HG02763 (cell line): ENCODE data around the gene SLC35F4.
"Not testable (repeated sequence)": the region's sequence is repeated elsewhere in the genome, so short reads cannot be mapped to it uniquely, and the experiment has no call there.

Experiments used
- ATAC-seq: cut with Tn5 transposase; IDR thresholded peaks from one replicate; pipeline ENCODE4 v1.9.1; 2021; ENCODE audit warnings: mild to moderate bottlenecking, moderate library complexity; ENCODE audit not compliant: unreplicated experiment

SLC35F4 gene

DNA sequence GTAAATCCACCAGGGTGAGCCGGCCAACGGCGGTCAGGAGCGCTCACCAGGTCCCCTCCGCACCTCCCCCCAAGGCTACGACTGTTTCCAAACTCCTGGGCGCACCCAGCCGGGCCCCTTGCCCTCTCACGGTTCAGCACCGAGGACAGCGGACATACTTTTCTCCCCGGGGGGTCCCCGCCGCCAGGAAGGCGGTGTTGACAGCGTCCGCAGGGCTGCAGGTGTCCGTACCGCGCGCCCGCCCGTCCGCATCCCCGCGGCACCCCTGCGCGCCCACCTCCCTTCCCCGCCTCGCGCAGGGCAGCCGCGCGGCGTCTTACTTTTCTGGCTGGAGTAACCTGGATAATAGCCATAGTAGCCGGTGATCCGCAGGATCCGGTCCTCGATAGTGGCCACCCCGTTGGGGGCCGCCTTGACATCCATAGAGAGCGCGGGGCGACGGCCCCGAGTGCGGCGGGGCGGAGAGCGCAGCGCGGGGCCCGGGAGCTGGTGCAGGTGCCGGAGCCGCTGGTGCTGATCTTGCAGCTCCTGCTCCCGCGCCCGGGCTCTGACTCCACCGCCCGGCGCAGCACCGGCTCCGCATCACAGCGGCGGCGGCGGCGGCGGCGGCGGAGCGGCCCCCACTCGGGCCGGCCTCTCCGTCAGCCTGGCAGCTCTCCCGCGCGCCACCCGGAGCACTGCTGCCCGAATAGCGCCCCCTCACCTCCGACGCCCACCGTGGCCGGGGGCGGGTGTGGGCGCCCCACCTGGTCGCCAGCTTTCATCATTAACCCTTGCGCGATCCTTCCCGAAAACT is at the start of gene SLC35F4:
Gene SLC35F4, minus strand, starts transcription at position 690 of the 796 bp plus-strand sequence.
- ATAC-seq = no peak

DNA sequence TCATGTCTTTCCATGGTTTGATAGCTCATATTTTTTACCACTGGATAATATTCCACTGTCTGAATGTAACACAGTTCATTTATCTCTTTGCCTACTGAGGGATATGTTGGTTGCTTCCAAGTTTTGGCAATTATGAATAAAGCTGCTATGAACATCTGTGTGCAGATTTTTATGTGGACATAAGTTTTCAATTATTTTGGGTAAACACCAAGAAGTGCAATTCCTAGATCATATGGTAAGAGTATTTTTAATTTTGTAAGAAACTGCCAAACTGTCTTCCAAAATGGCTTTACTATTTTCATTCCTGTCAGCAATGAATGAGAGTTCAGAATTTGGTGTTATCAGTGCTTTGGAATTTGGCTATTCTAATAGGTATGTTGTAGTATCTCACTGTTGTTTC is 43.7 kb upstream of the SLC35F4 start:
- ATAC-seq = no peak

DNA sequence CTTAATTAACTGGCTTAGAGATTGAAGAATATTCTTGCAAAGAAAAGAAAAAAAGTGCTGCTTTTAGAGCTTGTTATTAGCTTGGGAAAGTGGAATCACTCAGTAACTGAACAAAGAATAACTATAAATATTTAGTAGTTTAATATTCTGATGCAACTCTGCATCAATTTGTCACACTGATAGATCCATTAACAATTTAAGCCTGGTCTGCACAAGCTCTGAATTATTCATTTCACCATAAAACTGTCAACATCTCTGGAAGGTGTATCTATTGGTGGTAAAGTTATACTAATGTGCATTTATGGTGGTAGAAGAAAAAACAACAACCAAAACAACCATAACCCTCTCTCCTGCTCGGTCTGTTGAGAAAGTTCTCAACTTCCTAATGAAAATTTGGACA is 38.1 kb upstream of the SLC35F4 start:
- no peak for ATAC-seq

DNA sequence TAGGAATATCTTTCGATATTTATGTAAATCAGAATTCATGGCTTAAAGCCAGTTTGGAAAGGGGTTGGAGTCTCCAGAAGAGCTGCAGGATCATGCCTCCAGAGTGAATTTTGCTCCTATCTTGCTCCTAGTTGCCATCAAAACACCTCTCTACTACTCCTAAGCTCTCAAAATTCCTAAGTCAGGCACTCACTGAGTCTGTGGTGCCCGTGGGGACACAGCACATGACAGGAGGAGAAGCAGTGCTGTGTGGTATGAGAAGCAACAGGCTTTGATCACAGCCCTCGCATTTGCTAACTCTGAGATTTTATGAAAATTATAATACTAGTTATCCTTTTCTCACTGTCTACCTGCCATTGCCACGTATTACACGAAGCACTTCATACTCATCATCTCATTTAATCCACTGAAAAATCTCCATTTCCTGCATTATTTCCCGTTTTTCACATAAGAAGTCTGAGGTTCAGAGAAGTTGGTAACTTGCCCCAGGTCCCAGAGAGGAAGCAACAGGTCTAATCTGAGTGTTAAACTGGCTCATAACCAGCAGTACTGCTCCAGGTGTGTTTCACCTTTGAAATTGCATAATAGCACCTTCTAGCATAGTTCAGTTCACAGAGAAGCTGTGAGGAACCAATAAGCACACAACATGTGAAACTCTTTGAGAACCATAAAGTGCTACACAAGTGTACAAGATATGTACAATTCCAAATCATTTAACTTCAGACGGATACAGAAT is 33.1 kb upstream of the SLC35F4 start:
- ATAC-seq = no peak

DNA sequence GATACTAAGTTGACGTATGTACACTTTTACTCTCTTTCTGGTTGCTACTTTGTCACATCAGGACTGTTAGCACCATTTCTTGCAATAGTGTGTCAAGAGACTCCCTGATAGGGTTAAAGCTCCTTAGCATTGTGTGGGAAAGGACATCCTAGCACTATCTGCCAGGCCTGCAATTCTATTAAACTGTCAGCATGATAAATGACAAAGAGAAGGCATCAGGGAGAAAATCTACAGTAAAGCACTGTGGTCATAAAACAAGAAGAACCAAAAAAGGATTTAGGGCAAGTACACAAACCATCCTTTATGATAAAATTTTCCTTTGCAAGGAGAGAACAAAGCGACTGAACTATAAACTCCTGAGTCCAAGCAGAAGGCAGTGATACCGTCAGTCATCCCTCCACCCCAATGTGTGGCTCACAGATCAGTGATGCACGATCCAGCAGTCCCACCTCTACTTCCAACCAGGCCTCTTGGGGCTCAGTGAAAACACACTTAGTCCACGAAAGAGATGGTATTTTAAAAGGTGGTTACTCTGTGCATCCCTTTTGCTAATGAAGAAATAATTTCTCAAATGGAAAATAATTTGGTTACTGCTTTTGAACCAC is 31.4 kb upstream of the SLC35F4 start:
- ATAC-seq = no peak

DNA sequence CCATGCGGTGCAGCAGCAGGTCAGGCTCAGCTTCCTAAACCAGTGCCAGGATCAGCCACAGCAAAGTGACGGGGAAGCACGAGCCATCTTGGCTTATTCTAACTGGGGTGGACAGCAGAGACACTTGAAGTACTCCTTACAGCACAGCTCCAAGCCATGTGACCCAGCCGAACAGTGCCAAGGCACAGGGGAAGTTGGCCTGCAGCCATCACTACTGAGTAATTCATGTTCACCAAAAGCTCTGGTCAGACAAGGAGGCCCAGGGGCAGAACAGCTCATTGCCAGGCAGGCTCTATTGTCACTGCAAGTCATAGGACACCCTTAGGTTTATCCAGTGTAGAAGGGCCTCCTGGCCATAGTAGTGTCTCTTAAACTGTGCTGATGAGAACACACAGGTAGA is 23.4 kb upstream of the SLC35F4 start:
- no peak for ATAC-seq

DNA sequence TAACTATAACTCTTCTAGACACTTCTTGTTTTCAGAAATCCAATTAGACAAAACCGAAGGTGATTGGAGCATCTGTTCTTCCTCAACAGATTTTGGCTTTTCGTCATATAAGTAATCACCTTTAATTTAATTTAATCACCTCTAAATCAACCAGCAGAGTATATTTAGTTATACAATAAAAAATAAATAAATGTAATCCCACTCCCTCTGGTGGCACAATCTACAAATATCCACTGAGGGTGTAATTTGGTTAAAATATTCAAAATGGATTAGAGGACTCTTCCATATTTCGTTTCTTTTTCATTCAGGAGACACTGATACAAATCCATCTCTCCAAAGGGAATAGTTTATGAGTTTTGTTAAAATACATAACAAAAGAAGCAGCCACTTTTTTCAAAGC is 18.3 kb upstream of the SLC35F4 start:
- no peak for ATAC-seq

DNA sequence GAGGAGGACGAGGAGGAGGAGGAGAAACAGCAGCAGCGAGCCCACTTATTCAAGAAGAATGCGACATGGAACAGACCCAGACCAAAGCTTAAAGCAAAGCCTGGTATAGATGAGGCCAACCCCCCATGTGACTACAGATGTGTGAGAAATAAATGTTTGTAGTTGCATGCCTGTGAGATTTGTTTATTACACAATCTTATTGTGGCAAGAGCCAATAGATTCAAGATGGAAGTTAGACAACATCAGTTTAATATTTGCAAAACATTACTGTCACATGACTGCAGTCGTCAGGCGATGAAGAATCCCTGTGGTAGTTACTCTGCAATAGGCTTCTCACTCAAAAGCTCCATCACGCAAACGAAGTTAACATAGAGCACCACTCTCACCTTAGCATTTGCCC is 17.2 kb upstream of the SLC35F4 start:
- ATAC-seq = no peak

DNA sequence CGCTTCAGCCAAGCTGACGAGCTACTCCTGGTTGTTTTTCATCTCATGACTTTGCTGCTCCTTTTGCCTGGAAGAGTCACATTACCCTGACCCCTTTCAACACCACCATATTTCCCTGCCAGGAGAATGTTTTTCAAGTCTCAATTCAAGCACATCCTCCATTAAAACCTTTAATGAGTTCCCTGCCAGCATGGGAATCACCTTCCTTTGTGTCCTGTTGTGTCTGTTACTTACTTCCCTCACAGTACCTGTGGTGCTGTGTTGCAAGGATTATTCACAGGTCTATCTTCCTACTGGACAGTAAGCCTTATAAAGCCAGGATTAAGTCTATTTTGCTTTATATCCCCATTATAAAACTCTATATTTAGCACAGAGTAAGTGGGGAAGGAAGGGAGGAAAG is 13.6 kb upstream of the SLC35F4 start:
- ATAC-seq = no peak

DNA sequence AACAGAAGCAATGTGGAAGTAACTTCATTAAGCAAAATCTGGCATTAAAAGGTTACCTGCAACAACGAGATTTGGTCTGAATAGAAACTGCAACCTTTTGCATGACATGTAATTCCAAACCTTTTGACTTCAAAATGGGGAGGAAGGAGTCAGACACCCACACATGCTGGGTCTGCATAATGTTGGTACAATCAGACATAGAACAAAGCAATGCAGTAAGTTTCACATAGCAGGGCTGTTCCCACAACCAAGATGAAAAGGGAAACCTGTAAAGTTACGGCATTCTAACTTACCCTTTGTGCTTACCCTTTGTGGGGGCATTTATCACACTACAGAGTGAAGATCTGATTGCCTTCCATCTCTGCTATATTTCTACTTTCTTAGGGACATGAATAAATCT is 10.1 kb upstream of the SLC35F4 start:
- ATAC-seq = no peak

DNA sequence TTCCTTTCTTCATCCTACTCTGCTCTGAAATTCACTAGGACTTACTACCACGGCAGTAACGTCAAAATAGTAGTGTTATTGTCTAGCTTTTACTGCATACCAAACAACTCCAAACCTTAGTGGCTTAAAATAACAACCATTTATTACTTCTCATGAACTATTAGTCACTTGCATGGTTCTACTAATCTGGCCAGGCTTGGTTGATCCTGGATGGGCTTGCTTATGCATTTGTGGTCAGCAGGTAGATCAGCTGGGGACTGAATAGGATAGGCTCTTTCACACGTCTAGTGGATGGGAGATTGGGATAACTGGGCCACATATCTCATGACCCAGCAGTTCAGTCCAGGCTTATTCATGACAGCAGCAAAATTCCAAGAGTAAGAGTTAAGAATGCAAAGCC is 9.4 kb upstream of the SLC35F4 start:
- no peak for ATAC-seq

DNA sequence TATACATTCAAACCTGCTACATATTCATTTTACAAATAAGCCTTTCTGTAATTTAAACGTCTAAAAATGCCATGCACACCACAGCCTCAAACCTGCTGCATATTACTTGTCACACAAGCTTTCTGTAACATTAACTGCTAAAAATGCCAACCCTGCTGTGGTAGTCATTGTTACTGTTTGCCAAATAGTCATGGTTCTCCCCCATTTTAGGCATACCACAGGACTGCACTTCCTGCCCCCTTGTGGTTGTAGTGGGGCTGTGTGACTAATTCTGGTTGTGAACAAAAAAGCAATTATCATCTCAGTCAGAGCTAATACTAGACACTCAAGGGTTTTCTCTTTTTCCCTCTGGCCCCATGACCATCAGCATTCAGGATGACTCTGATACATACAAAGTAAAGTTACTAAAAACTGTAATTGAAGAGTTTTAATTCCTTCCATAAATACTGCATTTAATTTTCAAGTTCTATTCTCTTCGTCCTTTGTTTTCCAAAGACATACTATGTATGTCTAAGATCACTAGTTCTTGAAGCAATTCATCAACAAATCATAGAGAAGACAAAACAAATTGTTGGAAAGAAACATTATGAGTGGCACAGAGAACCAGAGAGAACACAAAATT is 5.7 kb upstream of the SLC35F4 start:
- peak; percentile 74 for ATAC-seq

DNA sequence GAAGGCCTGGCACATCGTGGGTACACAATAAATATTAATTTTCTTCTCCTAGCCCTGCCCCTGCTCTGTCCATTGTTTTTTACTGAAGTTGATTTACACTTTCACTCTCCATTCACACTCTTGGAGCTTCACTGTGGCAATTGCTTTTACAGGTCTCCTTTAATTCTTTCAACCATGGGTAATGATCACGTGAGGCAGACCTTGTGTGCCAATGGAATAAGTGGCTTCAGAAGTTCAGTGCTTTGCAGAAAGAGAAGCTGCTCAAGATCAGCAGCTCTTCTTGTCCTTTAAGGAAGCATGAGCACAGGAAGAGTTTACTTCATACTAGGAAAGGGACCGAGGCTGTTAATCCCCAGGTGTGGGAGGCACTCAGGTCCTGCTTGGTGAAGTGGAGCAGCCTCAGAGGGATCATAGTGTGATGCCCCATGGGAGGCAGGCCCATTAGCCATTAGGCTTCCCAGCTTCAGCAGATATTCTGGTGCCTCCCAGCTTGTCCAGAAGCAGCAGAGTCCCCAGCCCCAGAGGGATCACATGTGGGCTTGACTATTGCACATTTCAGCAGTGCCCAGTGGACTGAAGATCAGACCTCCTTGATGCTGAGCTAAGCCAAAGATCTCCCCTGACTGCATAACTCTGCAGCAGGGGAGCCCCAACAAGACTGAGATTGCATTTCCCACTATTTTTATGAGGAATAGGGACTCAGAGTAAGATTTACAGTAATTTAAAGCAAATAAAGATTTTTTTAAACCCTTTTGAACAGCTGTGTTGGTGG is 5.0 kb upstream of the SLC35F4 start:
- no peak for ATAC-seq

DNA sequence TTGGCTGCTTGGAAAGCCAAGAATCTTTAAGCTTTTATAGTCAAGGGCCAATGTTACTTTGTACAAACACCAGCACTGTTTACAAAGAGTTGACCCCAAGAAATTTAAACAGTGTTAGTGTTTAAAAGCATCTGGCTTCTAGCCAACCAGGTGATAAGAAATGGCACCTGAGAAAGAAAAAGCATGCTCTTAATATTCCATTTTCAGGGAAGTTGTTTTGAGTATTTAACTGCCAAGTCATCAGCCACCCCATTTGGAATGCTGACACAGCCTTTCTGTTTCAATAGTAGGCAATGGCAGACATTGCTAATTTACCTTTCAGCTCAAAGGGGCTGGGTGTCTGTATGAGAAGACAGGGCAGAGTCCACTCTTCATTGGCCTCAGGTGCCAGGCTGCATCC is 3.7 kb upstream of the SLC35F4 start:
- no peak for ATAC-seq

DNA sequence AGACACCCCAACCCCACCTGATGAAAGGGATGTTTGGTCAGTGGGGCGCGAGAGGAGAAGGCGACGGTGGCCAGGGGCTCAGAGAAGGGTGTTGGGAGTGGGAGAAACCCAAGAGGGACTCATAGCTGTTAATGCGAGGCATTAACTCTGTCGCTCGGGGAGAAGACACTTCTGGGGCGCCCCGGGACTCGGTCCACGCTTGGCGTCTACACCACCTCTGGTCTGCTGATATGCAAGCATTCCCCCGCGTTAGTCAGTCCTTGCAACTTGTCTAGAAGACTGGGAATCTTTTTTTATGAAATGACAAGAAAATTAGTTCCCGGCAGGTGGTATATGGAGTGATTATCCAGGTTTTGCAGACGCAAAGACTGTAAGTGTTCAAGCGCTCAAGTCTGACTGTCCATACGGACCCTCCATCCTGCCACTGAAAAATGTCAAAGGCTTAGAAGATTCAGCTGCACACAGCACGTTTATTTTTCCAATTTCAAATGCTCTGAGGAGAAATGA is 360 bp upstream of the SLC35F4 start:
- ATAC-seq = no peak

DNA sequence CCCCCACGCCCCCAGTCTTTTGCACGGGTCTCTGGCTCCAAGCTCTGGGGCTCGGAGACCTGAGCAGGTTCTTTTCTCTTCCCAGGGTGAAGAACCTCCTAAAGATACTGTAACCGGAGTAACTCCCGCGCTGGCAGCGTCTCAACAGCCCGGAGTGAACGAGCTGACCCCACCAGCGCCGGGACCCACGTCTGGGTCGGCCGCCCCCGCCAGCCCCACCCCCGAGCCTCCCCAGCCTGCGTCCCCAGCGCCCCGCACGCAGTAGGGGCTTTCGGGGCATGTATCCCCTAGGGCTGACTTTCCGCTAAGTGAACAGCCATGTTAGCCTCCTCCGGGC is 858 bp downstream of the SLC35F4 start:
- ATAC-seq = no peak

DNA sequence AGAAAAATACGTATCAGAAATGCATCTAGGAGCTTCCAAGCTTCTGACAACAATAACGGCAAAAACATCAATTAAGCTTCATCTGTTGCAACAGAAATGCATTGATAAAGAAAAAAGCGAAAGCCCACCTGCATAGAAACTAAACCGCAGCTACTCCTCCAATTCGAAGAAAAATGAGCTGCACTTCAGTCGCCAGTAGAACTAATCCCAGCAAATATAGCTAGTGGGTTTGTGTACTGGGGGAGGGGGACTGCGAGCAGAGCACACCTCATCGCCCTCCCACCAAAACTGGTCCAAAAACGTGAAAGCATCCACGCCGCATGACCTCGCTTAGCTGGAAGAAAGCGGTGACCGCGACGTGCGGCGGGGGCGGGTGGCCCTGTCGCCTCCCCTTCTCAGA is 1.2 kb downstream of the SLC35F4 start:
- no peak for ATAC-seq

DNA sequence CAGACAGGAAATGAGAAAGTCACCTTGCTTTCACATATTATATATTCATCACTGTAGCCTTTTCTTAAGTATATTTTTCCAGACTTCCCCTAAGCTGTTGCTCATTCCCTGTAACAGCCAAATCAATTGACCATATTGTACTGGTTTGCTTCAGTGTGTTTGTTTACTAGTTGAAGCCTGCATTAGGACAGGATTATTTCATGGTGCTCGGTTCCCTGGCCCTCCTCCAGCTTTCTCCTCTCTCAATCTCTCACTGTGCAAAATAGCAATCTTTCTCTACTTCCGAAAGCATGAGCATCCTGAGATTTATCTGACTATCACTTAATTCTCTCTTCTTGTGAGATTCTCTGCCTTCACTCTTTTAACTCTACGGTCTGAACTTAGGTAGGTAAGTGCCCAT is 2.4 kb downstream of the SLC35F4 start:
- no peak for ATAC-seq

DNA sequence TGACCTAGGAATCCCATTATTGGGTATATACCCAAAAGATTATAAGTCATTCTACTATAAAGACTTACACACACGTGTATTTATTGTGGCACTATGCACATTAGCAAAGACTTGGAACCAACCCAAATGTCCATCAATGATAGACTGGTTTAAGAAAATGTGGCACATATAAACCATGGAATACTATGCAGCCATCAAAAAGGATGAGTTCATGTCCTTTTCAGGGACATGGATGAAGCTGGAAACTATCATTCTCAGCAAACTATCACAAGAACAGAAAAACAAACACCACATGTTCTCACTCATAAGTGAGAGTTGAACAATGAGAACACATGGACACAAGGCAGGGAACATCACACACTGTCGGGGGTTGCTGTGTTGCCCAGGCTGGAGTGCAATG is 10.2 kb downstream of the SLC35F4 start:
- ATAC-seq = not testable (repeated sequence)

DNA sequence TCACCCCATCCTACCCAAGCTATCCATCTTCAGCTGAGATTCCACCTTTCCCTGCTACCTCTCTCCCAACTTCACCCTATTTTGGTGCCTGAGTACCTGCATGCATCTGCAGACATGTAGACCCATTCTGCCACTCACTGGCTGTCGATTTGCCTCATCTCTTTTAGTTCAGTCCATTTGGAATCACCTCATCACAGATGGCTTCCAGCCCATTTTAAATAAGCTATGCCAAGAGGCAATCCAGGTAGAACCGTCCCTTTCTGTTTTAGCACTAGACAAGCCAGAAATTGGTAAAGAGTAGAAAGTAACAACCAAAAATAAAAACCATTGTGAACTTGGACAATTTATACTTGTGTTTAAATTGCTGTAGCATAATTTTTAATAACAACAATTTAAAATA is 11.3 kb downstream of the SLC35F4 start:
- ATAC-seq = no peak

DNA sequence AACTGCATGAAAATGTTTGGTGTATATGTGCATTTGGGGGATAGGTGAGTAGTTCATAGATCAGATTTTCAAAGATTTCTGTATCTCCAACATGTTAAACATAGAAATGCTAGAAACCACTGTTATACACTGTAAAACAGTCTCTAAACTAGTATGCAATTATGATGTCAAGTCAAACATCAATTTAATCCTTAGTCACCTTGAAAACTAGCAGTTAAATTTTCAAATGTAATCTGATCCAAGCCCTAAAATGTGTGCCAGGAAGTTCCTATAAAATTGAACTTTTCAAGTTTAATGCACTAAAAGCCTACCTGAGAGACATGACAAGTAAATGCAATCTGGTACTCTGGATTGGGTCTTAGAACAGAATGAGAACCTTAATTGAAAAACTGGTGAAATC is 14.5 kb downstream of the SLC35F4 start:
- no peak for ATAC-seq
